Endothelial cell of umbilical vein (primary cell): ENCODE measurements around the gene NEK4. TPM values are rescaled to one million over a fixed set of nuclear protein-coding genes. Genes with fewer than 3 reads are reported as not detected.

Source experiments
- BruUV-seq: library from RNA; stranded (reverse); fragments of 400-500 nt; replicated peaks from 2 replicates; lab custom pipeline; 2021; lab: Mats Ljungman, UMichigan
- CTCF ChIA-PET: fragments of 300-600, 350-600 bp; sonication (Branson Sonifier 250); formaldehyde crosslinking; loops from one replicate; lab custom pipeline; 2021; ENCODE audit warnings: antibody characterized with exemption, inconsistent platforms; lab: Charles Lee
- POLR2A ChIA-PET: fragments of 300-600, 350-600 bp; sonication (Branson Sonifier 250); formaldehyde crosslinking; loops from one replicate; lab custom pipeline; 2021; ENCODE audit warnings: antibody characterized with exemption, inconsistent platforms; lab: Charles Lee
- DNase-seq: peaks from one replicate; pipeline ENCODE4 v3.0.0-alpha.2; 2011; ENCODE audit warnings: low read depth, low spot score
- FAIRE-seq: peaks from 2 replicates; lab custom pipeline; 2011; peaks lifted over from hg19 to GRCh38; lab: Jason Lieb, UNC
- H2AFZ ChIP-seq: 2 replicates; pipeline ENCODE4 v1.6.0; 2012; ENCODE audit warnings: low read depth, low read length, control low read depth, inconsistent platforms
- H3K27ac ChIP-seq: 2 replicates; pipeline ENCODE4 v1.5.1; 2011; ENCODE audit warnings: low read depth, mild to moderate bottlenecking, control low read depth, low read length, moderate library complexity; ENCODE audit not compliant: insufficient read depth
- H3K27me3 ChIP-seq, 2 experiments: 2 replicates each; pipeline versions ENCODE4 v1.6.0 to v1.6.1; 2011; ENCODE audit warnings: low read length in 2 of 2, mixed read lengths in 1 of 2; ENCODE audit not compliant: control insufficient read depth in 2 of 2, insufficient read depth in 2 of 2
- H3K36me3 ChIP-seq, 2 experiments: 2 replicates in 1 of 2; 3 replicates in 1 of 2; pipeline ENCODE4 v1.5.1; 2011; ENCODE audit warnings: low read length in 2 of 2, mild to moderate bottlenecking in 1 of 2, moderate library complexity in 1 of 2; ENCODE audit not compliant: control insufficient read depth in 2 of 2, insufficient read depth in 2 of 2; ENCODE audit errors: extremely low read depth in 1 of 2
- H3K4me1 ChIP-seq: 3 replicates; pipeline ENCODE4 v1.5.1; 2011; ENCODE audit warnings: mild to moderate bottlenecking, low read length; ENCODE audit not compliant: control insufficient read depth, insufficient read depth; ENCODE audit errors: extremely low read depth
- H3K4me2 ChIP-seq: 2 replicates; pipeline ENCODE4 v1.6.1; 2011; ENCODE audit warnings: low read length, control low read depth, mixed read lengths; ENCODE audit not compliant: insufficient read depth
- H3K4me3 ChIP-seq, 3 experiments: fragments of 200-600 bp in 1 of 3; sonication (generic), shearing (Covaris generic) in 1 of 3; replicated peaks in 1 of 3; 2 replicates each; pipeline ENCODE4 v1.5.1; 2011 to 2016; ENCODE audit warnings: control low read depth in 3 of 3, low read length in 3 of 3, mild to moderate bottlenecking in 2 of 3, inconsistent platforms in 1 of 3, low read depth in 1 of 3, moderate library complexity in 1 of 3; ENCODE audit not compliant: insufficient read depth in 1 of 3
- H3K79me2 ChIP-seq: 2 replicates; pipeline ENCODE4 v1.6.0; 2012; ENCODE audit warnings: low read length, inconsistent platforms; ENCODE audit not compliant: control insufficient read depth, insufficient read depth
- H3K9ac ChIP-seq: replicated peaks from 2 replicates; pipeline ENCODE3; 2011; ENCODE audit warnings: low read length, control low read depth; ENCODE audit not compliant: insufficient read depth; ENCODE audit errors: extremely low read depth
- H3K9me1 ChIP-seq: replicated peaks from 3 replicates; pipeline ENCODE4 v1.6.0; 2011; ENCODE audit warnings: mild to moderate bottlenecking, low read length; ENCODE audit not compliant: control insufficient read depth, insufficient read depth; ENCODE audit errors: extremely low read depth
- H3K9me3 ChIP-seq: replicated peaks from 2 replicates; pipeline ENCODE4 v1.5.1; 2012; ENCODE audit warnings: low read length, inconsistent platforms; ENCODE audit not compliant: control insufficient read depth, insufficient read depth
- H4K20me1 ChIP-seq: replicated peaks from 2 replicates; pipeline ENCODE3; 2011; ENCODE audit warnings: mild to moderate bottlenecking, low read length; ENCODE audit not compliant: control insufficient read depth, insufficient read depth; ENCODE audit errors: extremely low read depth
- EZH2 ChIP-seq: IDR thresholded peaks from 2 replicates; pipeline ENCODE4 v1.6.1; 2012; ENCODE audit warnings: borderline replicate concordance, low read depth, mild to moderate bottlenecking, moderate library complexity, low read length, inconsistent platforms; ENCODE audit not compliant: severe bottlenecking
- FOS ChIP-seq: IDR thresholded peaks from 2 replicates; pipeline ENCODE4 v1.6.1; 2011; ENCODE audit warnings: mild to moderate bottlenecking, low read length, moderate library complexity, borderline replicate concordance; ENCODE audit not compliant: insufficient read depth
- GATA2 ChIP-seq: IDR thresholded peaks from 2 replicates; pipeline ENCODE4 v1.7.0; 2011; ENCODE audit warnings: low read depth, mild to moderate bottlenecking, moderate library complexity, mixed read lengths, low read length; ENCODE audit not compliant: insufficient read length, insufficient read depth
- JUN ChIP-seq: IDR thresholded peaks from 2 replicates; pipeline ENCODE4 v1.6.1; 2011; ENCODE audit warnings: borderline replicate concordance, low read depth; ENCODE audit not compliant: insufficient read length, insufficient read depth
- MYC ChIP-seq: IDR thresholded peaks from one replicate; pipeline ENCODE4 v1.6.1; 2011; ENCODE audit warnings: mild to moderate bottlenecking, low read depth, low read length
- POLR2A ChIP-seq: IDR thresholded peaks from 2 replicates; pipeline ENCODE4 v1.6.1; 2012; ENCODE audit warnings: low read depth, mild to moderate bottlenecking, control low read depth, low read length
- POLR2AphosphoS5 ChIP-seq: IDR thresholded peaks from 2 replicates; pipeline ENCODE4 v1.6.1; 2012; ENCODE audit warnings: low read depth, mild to moderate bottlenecking, control low read depth, low read length, moderate library complexity; ENCODE audit not compliant: insufficient read depth
- dilution Hi-C: fragments of 300-500 bp; cut with MboI; formaldehyde crosslinking; loops from one replicate; pipeline ENCODE4 v1.15.0; 2019; ENCODE audit warnings: low sequenced_read_pairs; ENCODE audit not compliant: extremely low pct_ligation_motif_present
- intact Hi-C: fragments of 100-400 bp; cut with micrococcal nuclease; formaldehyde crosslinking; loops from one replicate; pipeline ENCODE4 v1.10.0; 2022
- polyA plus RNA-seq, 4 experiments: library from polyadenylated mRNA; depleted of rRNA in 3 of 4; stranded (reverse) in 3 of 4; unstranded in 1 of 4; fragments of >200 nt; gene quantifications; 2 replicates each; pipeline versions ENCODE4 v1.2.1 to v1.2.3, GENCODE V29; 2011 to 2012; ENCODE audit warnings: missing spikeins in 1 of 4
- total RNA-seq: library from RNA; stranded (reverse); gene quantifications from 2 replicates; pipeline ENCODE4 v1.2.3, GENCODE V29; 2021
- TF ChIP-seq, protein P1 (sequence below): IDR thresholded peaks from 2 replicates; pipeline ENCODE4 v1.6.1; 2011; ENCODE audit not compliant: insufficient read depth, insufficient read length
- TF ChIP-seq, protein P2 (sequence below), 2 donors: IDR thresholded peaks; 1 replicate in 1 of 2; 2 replicates in 1 of 2; pipeline ENCODE4 v1.5.1; 2011; ENCODE audit warnings: low read length in 2 of 2, mild to moderate bottlenecking in 2 of 2, moderate library complexity in 2 of 2, control low read depth in 1 of 2, inconsistent platforms in 1 of 2, low read depth in 1 of 2; ENCODE audit not compliant: insufficient read depth in 1 of 2; ENCODE audit errors: extremely low read depth in 1 of 2

Gene NEK4
- total and polyA plus RNA-seq, 2 donors (not counting 3 experiments of a cell fraction or from before 2014, with no cell fraction given): 4.4 to 20.8 TPM

DNA sequence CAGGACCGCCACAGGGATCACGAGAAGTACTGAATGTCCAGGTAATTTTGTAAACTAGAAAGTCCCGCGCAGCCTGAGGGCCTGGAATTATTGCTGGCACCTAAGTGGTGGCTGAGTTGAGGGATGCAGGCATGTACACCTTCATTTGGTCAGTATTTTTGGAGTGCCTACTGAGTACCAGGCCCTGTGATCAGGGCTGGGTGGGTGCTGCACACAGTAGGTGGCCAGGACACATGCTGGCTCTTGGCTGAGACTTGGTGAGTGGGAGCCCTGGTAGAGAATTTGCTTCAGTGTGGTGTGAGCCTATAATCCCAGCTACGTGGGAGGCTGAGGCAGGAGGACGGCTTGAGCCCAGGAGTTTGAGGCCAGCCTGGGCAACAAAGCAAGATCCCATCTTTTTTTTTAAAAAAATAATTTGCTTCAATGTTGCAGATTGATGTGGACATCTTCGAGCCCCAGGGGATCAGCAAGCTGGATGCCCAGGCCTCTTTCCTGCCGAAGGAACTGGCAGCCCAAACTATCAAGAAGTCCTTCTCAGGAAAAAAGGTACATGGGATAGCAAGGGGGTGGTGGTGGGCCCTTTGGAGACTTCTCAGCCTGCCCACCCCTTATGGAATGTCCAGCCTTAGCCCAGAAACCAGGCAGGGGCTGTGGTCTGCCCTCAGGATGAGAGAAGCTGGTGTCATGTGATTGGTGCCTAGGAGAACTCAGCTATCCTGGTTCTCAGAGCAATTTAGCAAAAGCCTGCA is 9.3 kb upstream of the NEK4 start:
- TF ChIP-seq EZH2 (no peak), POLR2A (no peak), FOS (no peak), JUN (no peak), POLR2AphosphoS5 (no peak), MYC (no peak), GATA2 (no peak)
- TF ChIP-seq, protein P1, sequence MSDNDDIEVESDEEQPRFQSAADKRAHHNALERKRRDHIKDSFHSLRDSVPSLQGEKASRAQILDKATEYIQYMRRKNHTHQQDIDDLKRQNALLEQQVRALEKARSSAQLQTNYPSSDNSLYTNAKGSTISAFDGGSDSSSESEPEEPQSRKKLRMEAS: no peak
- TF ChIP-seq, protein P2, sequence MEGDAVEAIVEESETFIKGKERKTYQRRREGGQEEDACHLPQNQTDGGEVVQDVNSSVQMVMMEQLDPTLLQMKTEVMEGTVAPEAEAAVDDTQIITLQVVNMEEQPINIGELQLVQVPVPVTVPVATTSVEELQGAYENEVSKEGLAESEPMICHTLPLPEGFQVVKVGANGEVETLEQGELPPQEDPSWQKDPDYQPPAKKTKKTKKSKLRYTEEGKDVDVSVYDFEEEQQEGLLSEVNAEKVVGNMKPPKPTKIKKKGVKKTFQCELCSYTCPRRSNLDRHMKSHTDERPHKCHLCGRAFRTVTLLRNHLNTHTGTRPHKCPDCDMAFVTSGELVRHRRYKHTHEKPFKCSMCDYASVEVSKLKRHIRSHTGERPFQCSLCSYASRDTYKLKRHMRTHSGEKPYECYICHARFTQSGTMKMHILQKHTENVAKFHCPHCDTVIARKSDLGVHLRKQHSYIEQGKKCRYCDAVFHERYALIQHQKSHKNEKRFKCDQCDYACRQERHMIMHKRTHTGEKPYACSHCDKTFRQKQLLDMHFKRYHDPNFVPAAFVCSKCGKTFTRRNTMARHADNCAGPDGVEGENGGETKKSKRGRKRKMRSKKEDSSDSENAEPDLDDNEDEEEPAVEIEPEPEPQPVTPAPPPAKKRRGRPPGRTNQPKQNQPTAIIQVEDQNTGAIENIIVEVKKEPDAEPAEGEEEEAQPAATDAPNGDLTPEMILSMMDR (IDR thresholded peaks at IDR 0.05; ENCODE audit: extremely low read depth in 1 of 2, insufficient read depth in 1 of 2, low read depth in 1 of 2, low read length in 2 of 2): no peak
- Histone ChIP-seq H3K9me3 (no peaks in the 10 kb centered on the region), H3K4me2 (no peak overlapping the region), H3K9ac (no peak overlapping the region), H3K4me1 (no peaks in the 10 kb centered on the region), H3K36me3 (no peaks in the 10 kb centered on the region), H3K4me3 (no peak overlapping the region), H3K27ac (no peak overlapping the region), H3K79me2 (no peaks in the 10 kb centered on the region), H4K20me1 (no peaks in the 10 kb centered on the region), H3K27me3 (peaks cover 0 to 13% of the 10 kb centered on the region in 2 experiments), H3K9me1 (no peaks in the 10 kb centered on the region), H2AFZ (no peak overlapping the region)
- CTCF ChIA-PET: interaction anchor here (1.0 to 2.0 kb wide), 5 partner anchors 9 to 41 kb away, joined by 3 to 7 read pairs (median 3); partner anchors contain the start of gene NEK4
- DNase-seq: no peak
- no peak for FAIRE-seq
- POLR2A ChIA-PET: no interaction called here
- dilution Hi-C loops: no loop called here
- BruUV-seq: no TSS peak
- intact Hi-C loops: no loop called here
